Keratinocyte (primary cell): ENCODE data around the gene GFRAL. TPM values are rescaled to one million over a fixed set of nuclear protein-coding genes. Genes with fewer than 3 reads are reported as not detected.

Source experiments
- DNase-seq: peaks from one replicate; pipeline ENCODE4 v3.0.0-alpha.2; 2011; ENCODE audit warnings: low read depth, missing footprints, low spot score
- FAIRE-seq: peaks from 2 replicates; lab custom pipeline; 2011; peaks lifted over from hg19 to GRCh38; lab: Jason Lieb, UNC
- H2AFZ ChIP-seq: 2 replicates; pipeline ENCODE4 v1.6.0; 2012; ENCODE audit warnings: low read length, control low read depth, inconsistent platforms; ENCODE audit not compliant: control insufficient read depth
- H3K27ac ChIP-seq: 2 replicates; pipeline ENCODE4 v1.5.1; 2011; ENCODE audit warnings: low read length; ENCODE audit not compliant: control insufficient read depth, insufficient read depth
- H3K27me3 ChIP-seq: 3 replicates; pipeline ENCODE4 v1.6.0; 2011; ENCODE audit warnings: low read length; ENCODE audit not compliant: control insufficient read depth, insufficient read depth; ENCODE audit errors: extremely low read depth
- H3K36me3 ChIP-seq, 2 experiments: 2 replicates in 1 of 2; 3 replicates in 1 of 2; pipeline ENCODE4 v1.5.1; 2011; ENCODE audit warnings: low read length in 2 of 2, mild to moderate bottlenecking in 1 of 2; ENCODE audit not compliant: control insufficient read depth in 2 of 2, insufficient read depth in 2 of 2; ENCODE audit errors: extremely low read depth in 1 of 2
- H3K4me1 ChIP-seq: 3 replicates; pipeline ENCODE4 v1.5.1; 2011; ENCODE audit warnings: low read length; ENCODE audit not compliant: control insufficient read depth, insufficient read depth; ENCODE audit errors: extremely low read depth
- H3K4me2 ChIP-seq: 3 replicates; pipeline ENCODE4 v1.6.0; 2011; ENCODE audit warnings: low read depth, low read length; ENCODE audit not compliant: control insufficient read depth, insufficient read depth; ENCODE audit errors: extremely low read depth
- H3K4me3 ChIP-seq, 3 experiments: fragments of 200-600 bp in 1 of 3; sonication (generic) in 1 of 3; 2 replicates in 2 of 3; 3 replicates in 1 of 3; pipeline ENCODE4 v1.5.1; 2011 to 2016; ENCODE audit warnings: low read length in 3 of 3, mild to moderate bottlenecking in 3 of 3, control low read depth in 2 of 3, inconsistent platforms in 1 of 3, low read depth in 1 of 3, mixed read lengths in 1 of 3, mixed run types in 1 of 3, moderate library complexity in 1 of 3; ENCODE audit not compliant: control insufficient read depth in 2 of 3, insufficient read depth in 2 of 3; ENCODE audit errors: extremely low read depth in 1 of 3
- H3K79me2 ChIP-seq: 2 replicates; pipeline ENCODE4 v1.6.0; 2012; ENCODE audit warnings: low read length; ENCODE audit not compliant: control insufficient read depth, insufficient read depth
- H3K9ac ChIP-seq: 3 replicates; pipeline ENCODE4 v1.6.0; 2011; ENCODE audit warnings: low read length; ENCODE audit not compliant: control insufficient read depth, insufficient read depth; ENCODE audit errors: extremely low read depth
- H3K9me1 ChIP-seq: 3 replicates; pipeline ENCODE4 v1.6.0; 2011; ENCODE audit warnings: low read length; ENCODE audit not compliant: control insufficient read depth, insufficient read depth; ENCODE audit errors: extremely low read depth
- H3K9me3 ChIP-seq: 2 replicates; pipeline ENCODE4 v1.5.1; 2012; ENCODE audit warnings: low read depth, low read length; ENCODE audit not compliant: control insufficient read depth
- H4K20me1 ChIP-seq: 3 replicates; pipeline ENCODE4 v1.6.0; 2011; ENCODE audit warnings: low read length; ENCODE audit not compliant: control insufficient read depth, insufficient read depth; ENCODE audit errors: extremely low read depth
- CTCF ChIP-seq, 3 experiments: IDR thresholded peaks in 1 of 3; conservative IDR thresholded peaks in 1 of 3; optimal IDR thresholded peaks in 1 of 3; 2 replicates in 2 of 3; 3 replicates in 1 of 3; pipeline versions ENCODE3 to v1.5.1; 2011; ENCODE audit warnings: low read length in 3 of 3, mild to moderate bottlenecking in 3 of 3, moderate library complexity in 2 of 3, control low read depth in 1 of 3, inconsistent platforms in 1 of 3; ENCODE audit not compliant: insufficient read depth in 2 of 3; ENCODE audit errors: extremely low read depth in 1 of 3
- EZH2 ChIP-seq: IDR thresholded peaks from one replicate; pipeline ENCODE4 v1.6.1; 2012; ENCODE audit warnings: inconsistent platforms, mild to moderate bottlenecking, low read length, moderate library complexity
- dilution Hi-C: fragments of 300-500 bp; cut with MboI; formaldehyde crosslinking; loops from one replicate; pipeline ENCODE4 v1.7.0; 2020; ENCODE audit warnings: low sequenced_read_pairs; ENCODE audit not compliant: extremely low pct_ligation_motif_present
- polyA plus RNA-seq, 5 experiments: library from polyadenylated mRNA; depleted of rRNA in 3 of 5; stranded (reverse) in 3 of 5; stranded (forward) in 1 of 5; unstranded in 1 of 5; fragments of >200 nt; gene quantifications; 1 replicate in 1 of 5; 2 replicates in 3 of 5; 3 replicates in 1 of 5; pipeline versions ENCODE4 v1.2.1 to v1.2.3, GENCODE V29; 2011 to 2012; ENCODE audit warnings: missing spikeins in 2 of 5, low read depth in 1 of 5, low replicate concordance in 1 of 5

Gene GFRAL
- polyA plus RNA-seq, 1 donor (not counting 4 experiments of a cell fraction or from before 2014, with no cell fraction given) = not detected

- Histone ChIP-seq H3K9me1 (no peaks in the 10 kb centered on the region), H3K79me2 (no peaks in the 10 kb centered on the region), H3K4me1 (no peaks in the 10 kb centered on the region), H3K27ac (no peak overlapping the region), H3K36me3 (no peaks in the 10 kb centered on the region), H3K9me3 (no peaks in the 10 kb centered on the region), H2AFZ (no peak overlapping the region), H3K27me3 (no peaks in the 10 kb centered on the region), H4K20me1 (no peaks in the 10 kb centered on the region), H3K9ac (no peak overlapping the region), H3K4me2 (no peak overlapping the region), H3K4me3 (no peak overlapping the region)
- no peak for FAIRE-seq
- TF ChIP-seq CTCF (optimal IDR thresholded peaks at IDR 0.05 in 1 of 3, IDR thresholded peaks at IDR 0.05 in 1 of 3, conservative IDR thresholded peaks at IDR 0.05 in 1 of 3; ENCODE audit: extremely low read depth in 1 of 3, insufficient read depth in 2 of 3, low read length in 3 of 3) (no peak), EZH2 (no peak)
- dilution Hi-C loops = no loop called here
- DNase-seq = no peak
These were observed 116.2 kb downstream of the GFRAL start for GRCh38 chr6:55443238-55444134.

GRCh38 chr6:55445648-55446204 lies 118.5 kb downstream of the GFRAL start:
- no peak overlapping the region for H3K9ac ChIP-seq
- no peaks in the 10 kb centered on the region for H3K4me1 ChIP-seq
- H3K27ac ChIP-seq = no peak overlapping the region
- H3K79me2 ChIP-seq = no peaks in the 10 kb centered on the region
- H4K20me1 ChIP-seq = no peaks in the 10 kb centered on the region
- no peaks in the 10 kb centered on the region for H3K36me3 ChIP-seq
- no peak overlapping the region for H2AFZ ChIP-seq
- H3K4me3 ChIP-seq = no peak overlapping the region
- FAIRE-seq (peak; percentile 72), DNase-seq (no peak)
- dilution Hi-C loops = no loop called here
- peak in 2 of 3 experiments; percentile 15 to 36 for TF ChIP-seq CTCF (optimal IDR thresholded peaks at IDR 0.05 in 1 of 3, IDR thresholded peaks at IDR 0.05 in 1 of 3, conservative IDR thresholded peaks at IDR 0.05 in 1 of 3; ENCODE audit: extremely low read depth in 1 of 3, insufficient read depth in 2 of 3, low read length in 3 of 3)
- TF ChIP-seq EZH2 = no peak
- H3K4me2 ChIP-seq = no peak overlapping the region
- H3K27me3 ChIP-seq = no peaks in the 10 kb centered on the region
- no peaks in the 10 kb centered on the region for H3K9me3 ChIP-seq
- no peaks in the 10 kb centered on the region for H3K9me1 ChIP-seq
